ENCODE results near the gene ATXN1.

DNA sequence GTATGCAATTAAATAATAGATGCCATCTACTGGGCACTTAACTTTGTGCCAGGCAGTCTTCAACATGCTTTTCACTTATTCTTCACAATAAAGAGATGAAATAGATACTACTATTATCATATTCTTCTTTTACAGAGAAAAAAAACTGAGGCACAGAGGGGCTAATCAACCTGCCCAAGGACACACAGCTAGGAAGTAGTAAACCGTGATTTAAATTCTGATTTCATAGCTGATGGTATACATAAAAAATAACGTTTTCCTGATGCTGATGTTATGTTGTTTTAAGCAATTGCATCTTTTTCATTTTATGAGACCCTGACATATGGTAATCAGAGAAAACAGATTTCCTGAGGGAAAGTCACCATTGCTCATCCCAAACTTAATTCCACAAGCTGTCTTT lies 45.1 kb upstream of the ATXN1 start:
- no peak for TF ChIP-seq ARNTL (CRISPR knock-in tag; IDR thresholded peaks at IDR 0.05)
- no peak for TF ChIP-seq TBP (CRISPR knock-in tag; IDR thresholded peaks at IDR 0.05)
- no peak for TF ChIP-seq BHLHE40 (IDR thresholded peaks at IDR 0.05; ENCODE audit: low read length)
- no peak for TF ChIP-seq PHB2 (IDR thresholded peaks at IDR 0.05; ENCODE audit: partially characterized antibody)
- no peak for TF ChIP-seq MYC (CRISPR knock-in tag; IDR thresholded peaks at IDR 0.05; ENCODE audit: borderline replicate concordance)
- TF ChIP-seq NFYB (CRISPR knock-in tag; IDR thresholded peaks at IDR 0.05) = no peak
- TF ChIP-seq CTCF (CRISPR knock-in tag; IDR thresholded peaks at IDR 0.05) = no peak
- TF ChIP-seq TCF7 (IDR thresholded peaks at IDR 0.05; ENCODE audit: low read depth) = no peak
- TF ChIP-seq, protein P1, sequence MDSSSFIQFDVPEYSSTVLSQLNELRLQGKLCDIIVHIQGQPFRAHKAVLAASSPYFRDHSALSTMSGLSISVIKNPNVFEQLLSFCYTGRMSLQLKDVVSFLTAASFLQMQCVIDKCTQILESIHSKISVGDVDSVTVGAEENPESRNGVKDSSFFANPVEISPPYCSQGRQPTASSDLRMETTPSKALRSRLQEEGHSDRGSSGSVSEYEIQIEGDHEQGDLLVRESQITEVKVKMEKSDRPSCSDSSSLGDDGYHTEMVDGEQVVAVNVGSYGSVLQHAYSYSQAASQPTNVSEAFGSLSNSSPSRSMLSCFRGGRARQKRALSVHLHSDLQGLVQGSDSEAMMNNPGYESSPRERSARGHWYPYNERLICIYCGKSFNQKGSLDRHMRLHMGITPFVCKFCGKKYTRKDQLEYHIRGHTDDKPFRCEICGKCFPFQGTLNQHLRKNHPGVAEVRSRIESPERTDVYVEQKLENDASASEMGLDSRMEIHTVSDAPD (CRISPR knock-in tag; IDR thresholded peaks at IDR 0.05) = no peak
- no peak for TF ChIP-seq JUND (CRISPR knock-in tag; IDR thresholded peaks at IDR 0.05)
- peak; percentile 36; the same call in 1 of the 2 replicates for TF ChIP-seq ZNF768 (CRISPR knock-in tag; IDR thresholded peaks at IDR 0.05)
- TF ChIP-seq, protein P2, sequence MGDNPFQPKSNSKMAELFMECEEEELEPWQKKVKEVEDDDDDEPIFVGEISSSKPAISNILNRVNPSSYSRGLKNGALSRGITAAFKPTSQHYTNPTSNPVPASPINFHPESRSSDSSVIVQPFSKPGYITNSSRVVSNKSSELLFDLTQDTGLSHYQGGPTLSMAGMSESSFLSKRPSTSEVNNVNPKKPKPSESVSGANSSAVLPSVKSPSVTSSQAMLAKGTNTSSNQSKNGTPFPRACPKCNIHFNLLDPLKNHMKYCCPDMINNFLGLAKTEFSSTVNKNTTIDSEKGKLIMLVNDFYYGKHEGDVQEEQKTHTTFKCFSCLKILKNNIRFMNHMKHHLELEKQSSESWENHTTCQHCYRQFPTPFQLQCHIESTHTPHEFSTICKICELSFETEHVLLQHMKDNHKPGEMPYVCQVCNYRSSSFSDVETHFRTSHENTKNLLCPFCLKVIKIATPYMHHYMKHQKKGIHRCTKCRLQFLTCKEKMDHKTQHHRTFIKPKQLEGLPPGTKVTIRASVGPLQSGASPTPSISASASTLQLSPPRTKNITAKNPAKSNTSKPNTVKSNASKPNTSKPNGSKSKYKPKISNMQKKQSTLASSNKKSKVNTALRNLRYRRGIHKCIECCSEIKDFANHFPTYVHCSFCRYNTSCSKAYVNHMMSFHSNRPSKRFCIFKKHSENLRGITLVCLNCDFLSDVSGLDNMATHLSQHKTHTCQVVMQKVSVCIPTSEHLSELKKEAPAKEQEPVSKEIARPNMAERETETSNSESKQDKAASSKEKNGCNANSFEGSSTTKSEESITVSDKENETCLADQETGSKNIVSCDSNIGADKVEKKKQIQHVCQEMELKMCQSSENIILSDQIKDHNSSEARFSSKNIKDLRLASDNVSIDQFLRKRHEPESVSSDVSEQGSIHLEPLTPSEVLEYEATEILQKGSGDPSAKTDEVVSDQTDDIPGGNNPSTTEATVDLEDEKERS (CRISPR knock-in tag; IDR thresholded peaks at IDR 0.05) = no peak
- no peak for TF ChIP-seq ZBTB3 (CRISPR knock-in tag; IDR thresholded peaks at IDR 0.05; ENCODE audit: borderline replicate concordance, low read depth)
- TF ChIP-seq HOXA9 (CRISPR knock-in tag; IDR thresholded peaks at IDR 0.05; ENCODE audit: borderline replicate concordance) = no peak
